GM12878 (cell line): ENCODE results near the gene MAD2L2. TPM values are rescaled to one million over a fixed set of nuclear protein-coding genes. Genes with fewer than 3 reads are reported as not detected.

ENCODE experiments used
- ATAC-seq: fragments of 200-7000 bp; cut with Tn5 transposase; 3 replicates; pipeline ENCODE4 v1.9.1; 2020; ENCODE audit warnings: mild to moderate bottlenecking, moderate library complexity
- BruUV-seq: library from RNA; stranded (reverse); fragments of 400-500 nt; replicated peaks from 2 replicates; lab custom pipeline; 2021; lab: Mats Ljungman, UMichigan
- CTCF ChIA-PET: fragments of 300-600 bp; sonication (Branson Sonifier 250); formaldehyde crosslinking; extraction: SDS; loops from one replicate; lab custom pipeline; 2021; ENCODE audit warnings: inconsistent platforms; lab: Yijun Ruan, JAX
- POLR2A ChIA-PET: fragments of 350-600 bp; formaldehyde crosslinking; extraction: SDS; loops from one replicate; lab custom pipeline; 2021; ENCODE audit warnings: inconsistent platforms; lab: Charles Lee
- RAD21 ChIA-PET: fragments of 300-600 bp; sonication (Branson Sonifier 250); formaldehyde crosslinking; loops from one replicate; lab custom pipeline; 2023; ENCODE audit warnings: antibody characterized with exemption; ENCODE audit not compliant: unreplicated experiment; lab: Charles Lee
- SMC1A ChIA-PET: fragments of 300-600 bp; sonication (Branson Sonifier 250); formaldehyde crosslinking; loops from one replicate; lab custom pipeline; 2023; ENCODE audit not compliant: unreplicated experiment, uncharacterized antibody; lab: Charles Lee
- DNase-seq: peaks from one replicate; pipeline ENCODE4 v3.0.0-alpha.2; 2011; ENCODE audit warnings: low read depth, low spot score
- FAIRE-seq: peaks from 3 replicates; lab custom pipeline; 2011; peaks lifted over from hg19 to GRCh38; lab: Jason Lieb, UNC
- H2AFZ ChIP-seq: 2 replicates; pipeline ENCODE4 v1.6.0; 2011; ENCODE audit warnings: low read depth, low read length, control low read depth; ENCODE audit not compliant: control insufficient read depth
- H3K27ac ChIP-seq: 2 replicates; pipeline ENCODE4 v1.5.1; 2011; ENCODE audit warnings: control low read depth; ENCODE audit not compliant: control insufficient read depth, insufficient read depth
- H3K27me3 ChIP-seq, 2 experiments: replicated peaks in 1 of 2; 2 replicates each; pipeline versions ENCODE4 v1.6.0 to v1.6.1; 2011; ENCODE audit warnings: low read length in 1 of 2; ENCODE audit not compliant: control insufficient read depth in 2 of 2, insufficient read depth in 2 of 2
- H3K36me3 ChIP-seq, 2 experiments: 2 replicates each; pipeline ENCODE4 v1.5.1; 2011; ENCODE audit warnings: low read length in 1 of 2; ENCODE audit not compliant: control insufficient read depth in 2 of 2, insufficient read depth in 2 of 2
- H3K4me1 ChIP-seq: 2 replicates; pipeline ENCODE4 v1.6.1; 2011; ENCODE audit warnings: mild to moderate bottlenecking, low read length, moderate library complexity, mixed read lengths; ENCODE audit not compliant: control insufficient read depth, insufficient read depth
- H3K4me2 ChIP-seq: 2 replicates; pipeline ENCODE4 v1.6.0; 2011; ENCODE audit warnings: control low read depth; ENCODE audit not compliant: control insufficient read depth, insufficient read depth
- H3K4me3 ChIP-seq: fragments of 200-600 bp; sonication (generic); 2 replicates; pipeline ENCODE4 v1.5.1; 2016
- H3K79me2 ChIP-seq: 2 replicates; pipeline ENCODE4 v1.6.0; 2011; ENCODE audit warnings: low read length; ENCODE audit not compliant: control insufficient read depth, insufficient read depth
- H3K9ac ChIP-seq: 2 replicates; pipeline ENCODE4 v1.8.0; 2011; ENCODE audit warnings: low read length, control low read depth, mixed read lengths; ENCODE audit not compliant: control insufficient read depth, insufficient read depth
- H3K9me3 ChIP-seq: replicated peaks from 3 replicates; pipeline ENCODE4 v1.5.1; 2011; ENCODE audit warnings: mild to moderate bottlenecking, low read length; ENCODE audit not compliant: control insufficient read depth, insufficient read depth
- H4K20me1 ChIP-seq: 2 replicates; pipeline ENCODE4 v1.6.0; 2011; ENCODE audit not compliant: control insufficient read depth, insufficient read depth
- BHLHE40 ChIP-seq, 2 experiments: fragments of 450-650 bp in 1 of 2; IDR thresholded peaks; 2 replicates each; pipeline ENCODE4 v1.6.1; 2011 to 2017; ENCODE audit warnings: low read depth in 2 of 2, borderline replicate concordance in 1 of 2, improper control_type of control experiment in 1 of 2, low read length in 1 of 2, mild to moderate bottlenecking in 1 of 2
- CHD2 ChIP-seq: IDR thresholded peaks from 2 replicates; pipeline ENCODE4 v1.6.1; 2011; ENCODE audit warnings: low read depth, low read length, improper control_type of control experiment, borderline replicate concordance
- HDAC2 ChIP-seq: fragments of 200-600 bp; sonication (generic); IDR thresholded peaks from 2 replicates; pipeline ENCODE4 v1.6.1; 2017
- HDGF ChIP-seq: fragments of 450-650 bp; IDR thresholded peaks from 2 replicates; pipeline ENCODE4 v1.6.1; 2016; ENCODE audit warnings: antibody characterized with exemption
- MEF2B ChIP-seq: fragments of 450-650 bp; IDR thresholded peaks from 2 replicates; pipeline ENCODE4 v1.6.1; 2018; ENCODE audit warnings: mild to moderate bottlenecking, moderate library complexity; ENCODE audit not compliant: partially characterized antibody, poor library complexity, severe bottlenecking
- MTA3 ChIP-seq: IDR thresholded peaks from 2 replicates; pipeline ENCODE4 v1.6.1; 2012; ENCODE audit warnings: low read length, inconsistent platforms, borderline replicate concordance
- WGBS: methylation state at CpG from one replicate; pipeline ENCODE4 v1.1.6; 2016; ENCODE audit warnings: low lambda C conversion rate; ENCODE audit not compliant: insufficient replicate concordance, insufficient coverage; ENCODE audit errors: missing lambda C conversion rate; 5-methylcytosine and 5-hydroxymethylcytosine counted together
- in situ Hi-C: fragments of 300-500 bp; cut with MboI; formaldehyde crosslinking; loops from 9 replicates; pipeline ENCODE4 v1.14.3; 2018; ENCODE audit warnings: mixed read lengths
- intact Hi-C: fragments of 100-400 bp; cut with micrococcal nuclease; formaldehyde crosslinking; loops from one replicate; pipeline ENCODE4 v1.14.2; 2022; ENCODE audit not compliant: unreplicated experiment
- polyA plus RNA-seq, 11 experiments: library from polyadenylated mRNA; depleted of rRNA in 4 of 11; unstranded in 6 of 11; stranded (reverse) in 5 of 11; fragments of >200 nt; fragmentation: Nextera tagmentation in 4 of 11; fragmentation: Illumina TruSeq in 1 of 11; extraction: Ambion mirVana in 4 of 11; extraction: Trizol in 1 of 11; gene quantifications; 1 replicate in 1 of 11; 2 replicates in 10 of 11; pipeline versions ENCODE4 v1.2.1 to v1.2.3, GENCODE V29; 2011 to 2016; ENCODE audit warnings: inconsistent platforms in 2 of 11, missing spikeins in 2 of 11, low read depth in 1 of 11
- total RNA-seq, 4 experiments: library from RNA; depleted of rRNA in 3 of 4; stranded (reverse); fragments of >200 nt in 3 of 4; fragmentation: Illumina TruSeq in 1 of 4; extraction: Trizol in 1 of 4; gene quantifications; 2 replicates each; pipeline versions ENCODE4 v1.2.1 to v1.2.3, GENCODE V29; 2013 to 2021
- TF ChIP-seq, protein P1 (sequence below): IDR thresholded peaks from 2 replicates; pipeline ENCODE4 v1.6.1; 2012; ENCODE audit warnings: low read depth, low read length, improper control_type of control experiment
- TF ChIP-seq, protein P2 (sequence below): fragments of 450-650 bp; formaldehyde crosslinking; IDR thresholded peaks from 2 replicates; pipeline ENCODE4 v1.5.0; 2022; ENCODE audit warnings: mild to moderate bottlenecking, missing genetic modification characterization

Gene MAD2L2
- total and polyA plus RNA-seq, 10 of the 15 experiments (the other 5 are each of a cell fraction or from before 2014, with no cell fraction given): 3.5 to 95.0 (median 53.2) TPM

DNA sequence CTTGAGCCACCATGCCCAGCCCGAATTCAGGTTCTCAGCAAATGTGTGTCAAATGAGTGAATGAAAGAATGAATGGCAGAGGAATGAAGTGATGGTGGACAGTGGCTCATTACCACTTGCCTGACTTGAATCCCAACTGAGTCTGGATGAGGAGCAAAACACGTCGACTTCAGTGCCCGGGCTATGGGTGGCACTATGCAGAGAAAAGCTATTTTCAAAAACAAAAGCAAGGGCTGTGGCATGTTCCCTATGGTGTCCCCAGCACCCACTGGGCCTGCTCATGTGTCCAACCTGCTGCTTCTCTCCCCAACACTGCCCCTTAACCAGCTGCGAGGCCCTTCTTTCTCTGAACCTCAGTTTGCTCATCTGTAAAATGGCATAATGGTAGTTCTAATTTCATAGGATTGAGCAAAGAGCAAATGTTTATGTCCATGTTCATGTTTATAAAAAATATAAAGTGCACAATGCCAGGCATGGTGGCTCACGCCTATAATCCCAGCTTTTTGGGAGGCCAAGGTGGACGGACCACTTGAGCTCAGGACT is 4.3 kb upstream of the MAD2L2 start:
- intact Hi-C loops: no loop called here
- RAD21 ChIA-PET: no interaction called here
- BruUV-seq: no TSS peak

More for the DNA sequence above, 4.3 kb upstream of the MAD2L2 start:
- 54% methylated on average over 7 of the region's 7 CpGs for WGBS
- FAIRE-seq (no peak), ATAC-seq (no peak), DNase-seq (no peak)
- Histone ChIP-seq H3K27ac (no peak overlapping the region), H3K36me3 (no peaks in the 10 kb centered on the region), H3K4me3 (no peak overlapping the region), H3K4me2 (no peak overlapping the region), H3K4me1 (no peaks in the 10 kb centered on the region), H3K9ac (no peak overlapping the region), H3K9me3 (no peaks in the 10 kb centered on the region), H3K27me3 (peaks cover under 1 to 5% of the 10 kb centered on the region in 2 experiments; a peak in 1 of 4 replicates), H3K79me2 (peaks cover 2% of the 10 kb centered on the region), H2AFZ (no peak overlapping the region), H4K20me1 (no peaks in the 10 kb centered on the region; the same call in 1 of the 2 replicates)
- ChIA-PET POLR2A (no interaction called here), SMC1A (interaction anchor here (1.1 kb wide), 1 partner anchor 23 kb away, joined by 4 read pairs; no protein-coding TSS in a partner anchor), CTCF (interaction anchor here (1.0 to 1.6 kb wide), 3 partner anchors 21 to 40 kb away, joined by 3 to 11 read pairs (median 4); partner anchors contain the start of gene FBXO6)
- in situ Hi-C loops: no loop called here
- TF ChIP-seq HDGF: no peak
- no peak for TF ChIP-seq HDAC2
- TF ChIP-seq MTA3: no peak
- TF ChIP-seq, protein P1, sequence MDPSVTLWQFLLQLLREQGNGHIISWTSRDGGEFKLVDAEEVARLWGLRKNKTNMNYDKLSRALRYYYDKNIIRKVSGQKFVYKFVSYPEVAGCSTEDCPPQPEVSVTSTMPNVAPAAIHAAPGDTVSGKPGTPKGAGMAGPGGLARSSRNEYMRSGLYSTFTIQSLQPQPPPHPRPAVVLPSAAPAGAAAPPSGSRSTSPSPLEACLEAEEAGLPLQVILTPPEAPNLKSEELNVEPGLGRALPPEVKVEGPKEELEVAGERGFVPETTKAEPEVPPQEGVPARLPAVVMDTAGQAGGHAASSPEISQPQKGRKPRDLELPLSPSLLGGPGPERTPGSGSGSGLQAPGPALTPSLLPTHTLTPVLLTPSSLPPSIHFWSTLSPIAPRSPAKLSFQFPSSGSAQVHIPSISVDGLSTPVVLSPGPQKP: no peak
- no peak for TF ChIP-seq BHLHE40 (IDR thresholded peaks at IDR 0.05; ENCODE audit: borderline replicate concordance in 1 of 2, low read depth in 2 of 2, low read length in 1 of 2)
- TF ChIP-seq CHD2: no peak
- no peak for TF ChIP-seq MEF2B
- TF ChIP-seq, protein P2, sequence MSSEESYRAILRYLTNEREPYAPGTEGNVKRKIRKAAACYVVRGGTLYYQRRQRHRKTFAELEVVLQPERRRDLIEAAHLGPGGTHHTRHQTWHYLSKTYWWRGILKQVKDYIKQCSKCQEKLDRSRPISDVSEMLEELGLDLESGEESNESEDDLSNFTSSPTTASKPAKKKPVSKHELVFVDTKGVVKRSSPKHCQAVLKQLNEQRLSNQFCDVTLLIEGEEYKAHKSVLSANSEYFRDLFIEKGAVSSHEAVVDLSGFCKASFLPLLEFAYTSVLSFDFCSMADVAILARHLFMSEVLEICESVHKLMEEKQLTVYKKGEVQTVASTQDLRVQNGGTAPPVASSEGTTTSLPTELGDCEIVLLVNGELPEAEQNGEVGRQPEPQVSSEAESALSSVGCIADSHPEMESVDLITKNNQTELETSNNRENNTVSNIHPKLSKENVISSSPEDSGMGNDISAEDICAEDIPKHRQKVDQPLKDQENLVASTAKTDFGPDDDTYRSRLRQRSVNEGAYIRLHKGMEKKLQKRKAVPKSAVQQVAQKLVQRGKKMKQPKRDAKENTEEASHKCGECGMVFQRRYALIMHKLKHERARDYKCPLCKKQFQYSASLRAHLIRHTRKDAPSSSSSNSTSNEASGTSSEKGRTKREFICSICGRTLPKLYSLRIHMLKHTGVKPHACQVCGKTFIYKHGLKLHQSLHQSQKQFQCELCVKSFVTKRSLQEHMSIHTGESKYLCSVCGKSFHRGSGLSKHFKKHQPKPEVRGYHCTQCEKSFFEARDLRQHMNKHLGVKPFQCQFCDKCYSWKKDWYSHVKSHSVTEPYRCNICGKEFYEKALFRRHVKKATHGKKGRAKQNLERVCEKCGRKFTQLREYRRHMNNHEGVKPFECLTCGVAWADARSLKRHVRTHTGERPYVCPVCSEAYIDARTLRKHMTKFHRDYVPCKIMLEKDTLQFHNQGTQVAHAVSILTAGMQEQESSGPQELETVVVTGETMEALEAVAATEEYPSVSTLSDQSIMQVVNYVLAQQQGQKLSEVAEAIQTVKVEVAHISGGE (CRISPR knock-in tag): no peak
